DND-41 (cell line): Measurements from ENCODE around the gene LPAR1.

ENCODE experiments used
- CTCF ChIP-seq: IDR thresholded peaks from 2 replicates; pipeline ENCODE4 v1.5.1; 2012; ENCODE audit warnings: borderline replicate concordance, low read length, moderate library complexity, mild to moderate bottlenecking; ENCODE audit not compliant: poor library complexity, severe bottlenecking; ENCODE audit errors: extremely low read depth
- EZH2 ChIP-seq: IDR thresholded peaks from 3 replicates; pipeline ENCODE4 v1.6.1; 2012; ENCODE audit warnings: borderline replicate concordance, low read depth, mild to moderate bottlenecking, moderate library complexity, low read length, inconsistent platforms; ENCODE audit not compliant: severe bottlenecking

DNA sequence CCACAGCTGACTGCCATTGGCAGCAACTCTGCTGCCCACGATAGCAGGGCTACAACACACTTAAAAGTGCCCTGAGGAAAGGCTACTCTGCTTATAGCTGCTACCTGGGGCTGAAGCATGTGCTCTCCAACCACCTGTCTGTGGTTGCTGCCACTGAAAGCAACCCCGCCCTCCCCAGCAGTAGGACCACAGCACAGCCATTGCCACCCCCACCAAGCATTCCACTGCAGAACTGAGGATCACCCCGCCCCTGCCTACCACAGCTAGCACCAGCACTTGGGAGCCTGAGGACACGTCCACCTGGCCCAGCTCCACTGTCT lies 85.8 kb downstream of the LPAR1 start:
- TF ChIP-seq CTCF (no peak), EZH2 (no peak)
